Measurements from ENCODE around the gene CAMK1D. TPM values are rescaled to one million over a fixed set of nuclear protein-coding genes. Genes with fewer than 3 reads are reported as not detected.

Gene CAMK1D
- total RNA-seq, 1 experiment from 2014 or later, result 6.3 TPM

- DNase-seq, result no peak
- H3K4me3 Mint-ChIP-seq, result no peak overlapping the region
- H2AFZ ChIP-seq (ENCODE audit: low read length), result no peak overlapping the region
- H3K14ac ChIP-seq (ENCODE audit: insufficient read depth, low read length), result no peak overlapping the region
- no peak overlapping the region for H2BK5ac ChIP-seq (ENCODE audit: insufficient read length, low read length)
- H3K9ac ChIP-seq (ENCODE audit: extremely low read depth, insufficient read length, low read length), result no peak overlapping the region
- no peak overlapping the region for H2BK20ac ChIP-seq (ENCODE audit: low read depth, low read length, poor library complexity, severe bottlenecking)
- no peaks in the 10 kb centered on the region for H3K9me3 ChIP-seq (ENCODE audit: control insufficient read depth, low read depth, low read length)
- no peaks in the 10 kb centered on the region for H4K20me1 ChIP-seq (ENCODE audit: control insufficient read depth, insufficient read depth, insufficient read length)
- no peak overlapping the region for H3T11ph ChIP-seq (ENCODE audit: low read length)
- H3K27me3 ChIP-seq (ENCODE audit: insufficient read depth, low read length), result no peaks in the 10 kb centered on the region
- peaks cover 0 to 1% (median 0%) of the 10 kb centered on the region in 3 experiments; a peak in 3 of 7 replicates for H3K36me3 Mint-ChIP-seq (ENCODE audit: insufficient read depth in 1 of 3, low read depth in 3 of 3)
- H3K9me3 Mint-ChIP-seq, result peaks cover 0 to 2% of the 10 kb centered on the region in 2 experiments; a peak in 2 of 5 replicates
- no peaks in the 10 kb centered on the region for H3K23me2 ChIP-seq (ENCODE audit: insufficient read length, low read depth, low read length, poor library complexity, severe bottlenecking)
- no peak overlapping the region for H3K56ac ChIP-seq (ENCODE audit: insufficient read length, low read depth, low read length)
- no peaks in the 10 kb centered on the region for H3K27me3 Mint-ChIP-seq (ENCODE audit: low read depth)
- no CpG with 5 or more reads among the region's 9 CpGs for WGBS (ENCODE audit: extremely low coverage, insufficient read length, low lambda C conversion rate)
- H3K4me1 ChIP-seq (ENCODE audit: insufficient read depth, low read length), result no peaks in the 10 kb centered on the region
- no peak overlapping the region for H2BK120ac ChIP-seq (ENCODE audit: low read depth, low read length, poor library complexity, severe bottlenecking)
- H4K5ac ChIP-seq (ENCODE audit: insufficient read length, low read depth, low read length), result no peak overlapping the region
- H2BK15ac ChIP-seq (ENCODE audit: low read depth, low read length), result no peak overlapping the region
- H3K79me1 ChIP-seq (ENCODE audit: insufficient read depth, low read depth, low read length, poor library complexity, severe bottlenecking), result no peaks in the 10 kb centered on the region
- no peaks in the 10 kb centered on the region for H3K4me1 Mint-ChIP-seq
- H4K8ac ChIP-seq (replicated peaks; ENCODE audit: insufficient read length, low read depth, low read length), result no peak overlapping the region
- H3K4me2 ChIP-seq (ENCODE audit: insufficient read depth, insufficient read length, low read length), result no peak overlapping the region
- no peak overlapping the region for H2AK5ac ChIP-seq (ENCODE audit: insufficient read length, low read length)
- no peak for TF ChIP-seq CTCF (conservative IDR thresholded peaks at IDR 0.05)
- H3K4ac ChIP-seq (ENCODE audit: low read depth, low read length), result no peak overlapping the region
- no peak overlapping the region for H2BK12ac ChIP-seq (ENCODE audit: insufficient read length, low read depth, low read length)
- no peaks in the 10 kb centered on the region for H3K79me2 ChIP-seq (ENCODE audit: insufficient read depth, low read length)
- H3K27ac Mint-ChIP-seq, result no peak overlapping the region
- H4K91ac ChIP-seq (ENCODE audit: insufficient read length, low read depth, low read length), result no peak overlapping the region
- no peak overlapping the region for H3K27ac ChIP-seq (ENCODE audit: insufficient read length, low read depth, low read length)
- no peak overlapping the region for H3K18ac ChIP-seq (ENCODE audit: insufficient read length, low read depth, low read length)
- no peak overlapping the region for H3K23ac ChIP-seq (ENCODE audit: insufficient read length, low read depth, low read length)
Observed at GRCh38 chr10:12414278-12414989, 65.1 kb downstream of the CAMK1D start.

Data from H9 (cell line).